HUES48 (cell line): ENCODE measurements around the gene PGM2L1.
"Not testable (repeated sequence)": the region's sequence is repeated elsewhere in the genome, so short reads cannot be mapped to it uniquely, and the experiment has no call there.

Source experiments
- H3K27ac ChIP-seq: one replicate; pipeline ENCODE4 v1.7.0; 2013; ENCODE audit warnings: low read depth, low read length, inconsistent platforms
- H3K27me3 ChIP-seq: 2 replicates; pipeline ENCODE4 v1.6.1; 2013; ENCODE audit warnings: mild to moderate bottlenecking, low read length; ENCODE audit not compliant: control insufficient read depth, insufficient read depth
- H3K36me3 ChIP-seq: 2 replicates; pipeline ENCODE4 v1.6.1; 2013; ENCODE audit warnings: low read length; ENCODE audit not compliant: control insufficient read depth, insufficient read depth
- H3K4me1 ChIP-seq: 2 replicates; pipeline ENCODE4 v1.6.1; 2013; ENCODE audit warnings: mild to moderate bottlenecking, low read length; ENCODE audit not compliant: control insufficient read depth, insufficient read depth
- H3K4me3 ChIP-seq: 2 replicates; pipeline ENCODE4 v1.5.1; 2013; ENCODE audit warnings: mild to moderate bottlenecking, low read depth, low read length
- H3K9ac ChIP-seq: 2 replicates; pipeline ENCODE4 v1.6.1; 2013; ENCODE audit warnings: mild to moderate bottlenecking, low read depth, low read length, moderate library complexity
- H3K9me3 ChIP-seq: 2 replicates; pipeline ENCODE4 v1.6.1; 2013; ENCODE audit warnings: low read length; ENCODE audit not compliant: control insufficient read depth, insufficient read depth

PGM2L1 gene

GRCh38 chr11:74333193-74333592 is 65.0 kb downstream of the PGM2L1 start:
- H3K4me3 ChIP-seq = no peak overlapping the region
- no peak overlapping the region for H3K9ac ChIP-seq
- no peaks in the 10 kb centered on the region for H3K4me1 ChIP-seq
- no peaks in the 10 kb centered on the region for H3K27me3 ChIP-seq
- peaks cover 29% of the 10 kb centered on the region for H3K36me3 ChIP-seq
- no peak overlapping the region for H3K27ac ChIP-seq
- no peaks in the 10 kb centered on the region for H3K9me3 ChIP-seq

- no peak overlapping the region for H3K9ac ChIP-seq
- H3K27ac ChIP-seq = no peak overlapping the region
- H3K4me3 ChIP-seq = no peak overlapping the region
- H3K36me3 ChIP-seq = peaks cover 22% of the 10 kb centered on the region
- no peaks in the 10 kb centered on the region for H3K9me3 ChIP-seq
- H3K27me3 ChIP-seq = no peaks in the 10 kb centered on the region
- no peaks in the 10 kb centered on the region for H3K4me1 ChIP-seq
Observed at GRCh38 chr11:74332291-74332690, 65.9 kb downstream of the PGM2L1 start.

DNA sequence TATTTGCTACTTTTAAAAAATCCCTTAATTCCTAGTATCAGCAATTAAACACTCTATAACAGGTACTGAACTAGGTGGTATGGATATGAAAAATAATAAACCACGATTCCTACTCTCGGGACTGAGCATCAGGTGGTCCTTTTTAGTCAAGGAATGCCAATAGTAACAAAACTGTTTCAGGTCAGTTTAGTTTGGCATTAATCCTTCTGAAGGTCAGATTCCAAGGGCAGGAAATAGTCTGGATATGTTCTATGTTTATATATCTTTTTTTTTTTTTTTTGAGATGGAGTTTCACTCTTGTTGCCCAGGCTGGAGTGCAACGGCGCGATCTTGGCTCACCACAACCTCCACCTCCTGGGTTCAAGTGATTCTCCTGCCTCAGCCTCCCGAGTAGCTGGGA is 67.2 kb downstream of the PGM2L1 start:
- not testable (repeated sequence) for H3K27ac ChIP-seq, H3K27me3 ChIP-seq

GRCh38 chr11:74330075-74330858 is 68.0 kb downstream of the PGM2L1 start:
- no peak overlapping the region for H3K4me3 ChIP-seq
- H3K27me3 ChIP-seq = no peaks in the 10 kb centered on the region
- no peaks in the 10 kb centered on the region for H3K4me1 ChIP-seq
- no peak overlapping the region for H3K9ac ChIP-seq
- no peaks in the 10 kb centered on the region for H3K9me3 ChIP-seq
- 0 out of 2 replicates have a peak, but pooled peaks cover 4% of the 10 kb centered on the region for H3K36me3 ChIP-seq
- H3K27ac ChIP-seq = no peak overlapping the region

More for the DNA sequence above, 67.2 kb downstream of the PGM2L1 start:
- not testable (repeated sequence) for H3K4me3 ChIP-seq, H3K9me3 ChIP-seq, H3K4me1 ChIP-seq, H3K36me3 ChIP-seq, H3K9ac ChIP-seq

DNA sequence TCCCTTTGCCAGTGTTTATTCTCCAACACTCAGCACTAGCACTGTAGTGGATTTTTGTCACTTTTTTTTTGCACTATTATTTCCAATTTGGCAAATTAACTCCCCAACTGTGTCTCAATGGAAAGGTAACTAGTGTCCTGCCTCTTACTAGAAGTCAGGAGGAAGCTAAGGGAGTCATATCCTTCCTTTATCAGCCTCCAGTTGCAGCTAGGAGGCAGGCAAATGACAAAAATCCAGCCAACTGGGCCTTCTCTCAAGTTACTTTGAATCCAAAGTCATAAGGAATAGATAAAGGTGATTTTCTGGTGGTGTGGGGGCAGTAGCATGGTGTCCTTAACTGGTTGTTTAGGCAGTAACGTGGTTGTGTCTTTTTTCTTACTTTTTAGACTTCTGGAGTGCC is 71.2 kb downstream of the PGM2L1 start:
- Histone ChIP-seq H3K9ac (no peak overlapping the region), H3K4me3 (no peak overlapping the region), H3K27me3 (no peaks in the 10 kb centered on the region), H3K36me3 (0 out of 2 replicates have a peak, but pooled peaks cover 4% of the 10 kb centered on the region), H3K4me1 (no peaks in the 10 kb centered on the region), H3K27ac (no peak overlapping the region), H3K9me3 (no peaks in the 10 kb centered on the region)

DNA sequence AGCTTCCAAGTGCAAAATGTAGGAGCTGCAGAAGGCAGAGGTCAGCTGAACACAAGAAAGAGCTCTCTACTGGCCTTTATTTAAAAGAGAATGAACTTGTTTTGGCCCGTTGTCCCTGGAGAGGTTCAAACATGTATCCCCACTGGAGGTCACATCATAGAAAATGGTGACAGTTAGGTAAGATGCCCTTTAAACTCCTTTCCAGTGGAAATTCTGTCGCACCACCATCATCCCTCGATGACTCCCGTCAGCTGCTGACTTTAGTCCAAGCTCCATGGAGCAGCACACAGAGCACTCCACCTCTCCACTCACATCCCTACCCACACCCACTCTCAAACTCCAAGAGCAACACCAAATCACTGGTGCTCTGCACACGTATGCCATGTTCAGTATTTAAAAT is 71.6 kb downstream of the PGM2L1 start:
- Histone ChIP-seq H3K27ac (no peak overlapping the region), H3K27me3 (no peaks in the 10 kb centered on the region), H3K4me3 (no peak overlapping the region), H3K36me3 (0 out of 2 replicates have a peak, but pooled peaks cover 3% of the 10 kb centered on the region), H3K9me3 (no peaks in the 10 kb centered on the region), H3K9ac (no peak overlapping the region), H3K4me1 (no peaks in the 10 kb centered on the region)

DNA sequence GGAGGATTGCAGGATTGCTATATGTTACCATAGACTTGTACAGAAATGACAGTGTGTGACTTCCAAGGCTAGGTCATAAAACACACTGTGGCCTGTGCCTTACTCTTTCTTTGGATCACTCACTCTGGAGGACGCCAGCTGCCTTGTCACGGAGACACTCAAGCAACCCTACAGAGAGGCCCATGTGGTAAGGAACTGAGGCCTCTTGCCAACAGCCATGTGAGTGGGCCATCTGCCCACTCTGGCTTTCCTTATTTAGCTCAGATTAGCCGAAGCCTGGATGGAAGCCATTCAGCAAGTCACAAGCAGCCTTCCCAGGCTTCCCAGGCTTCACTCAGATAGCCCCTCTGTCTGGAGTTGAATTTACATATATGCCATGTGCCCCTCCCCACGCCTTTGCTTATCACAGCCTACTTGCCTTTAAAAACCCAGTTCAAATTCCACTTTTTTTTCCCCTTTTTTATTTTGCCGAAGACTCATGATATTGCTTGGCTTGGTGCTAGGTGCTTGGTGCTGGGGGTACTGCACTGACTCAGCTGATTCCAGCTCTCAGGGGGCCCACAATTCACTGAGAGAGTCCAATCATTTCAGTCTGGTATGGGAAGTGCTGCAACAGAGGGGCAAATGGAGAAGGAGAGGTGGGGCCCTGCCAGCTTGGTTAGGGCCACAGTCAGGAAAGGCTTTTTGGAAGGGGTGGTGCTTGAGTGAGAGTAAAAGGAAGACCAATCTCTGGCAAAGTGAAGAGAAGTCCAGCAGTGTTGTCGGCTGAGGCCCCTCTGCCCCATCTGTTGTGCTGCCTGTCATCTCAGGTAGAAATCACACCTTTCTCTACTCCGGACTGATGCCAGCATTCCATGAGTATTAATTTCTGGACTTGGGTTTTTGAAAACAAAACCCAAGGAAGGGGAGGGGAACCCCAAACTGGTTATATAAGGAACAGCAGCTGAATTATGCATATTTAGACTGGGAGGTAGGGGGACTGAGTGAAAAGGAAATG is 72.3 kb downstream of the PGM2L1 start:
- no peak overlapping the region for H3K27ac ChIP-seq
- H3K9ac ChIP-seq = no peak overlapping the region

DNA sequence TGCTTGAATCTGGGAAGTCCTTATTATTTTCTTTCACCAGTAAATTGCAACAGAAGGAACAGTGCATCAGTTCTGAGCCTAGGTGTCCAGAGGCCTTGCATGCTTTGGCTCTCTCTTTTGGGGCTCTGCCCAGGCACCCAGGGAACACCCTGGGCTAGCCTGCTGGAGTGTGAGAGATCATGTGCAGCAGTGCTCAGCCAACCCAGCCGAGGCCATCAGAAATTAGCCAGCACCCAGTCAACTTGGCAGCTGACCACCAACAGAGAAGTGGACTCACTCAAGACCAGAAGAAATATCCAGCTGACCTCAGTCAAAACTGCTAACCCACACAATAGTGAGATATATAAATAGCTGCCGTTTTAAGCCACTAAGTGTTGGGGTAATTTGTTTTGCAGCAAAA is 75.6 kb downstream of the PGM2L1 start:
- Histone ChIP-seq H3K9ac (no peak overlapping the region), H3K27ac (no peak overlapping the region), H3K4me1 (no peaks in the 10 kb centered on the region), H3K27me3 (no peaks in the 10 kb centered on the region), H3K9me3 (no peaks in the 10 kb centered on the region), H3K4me3 (no peak overlapping the region), H3K36me3 (no peaks in the 10 kb centered on the region)

More for the DNA sequence above, 72.3 kb downstream of the PGM2L1 start:
- H3K27me3 ChIP-seq = no peaks in the 10 kb centered on the region
- no peaks in the 10 kb centered on the region for H3K9me3 ChIP-seq
- no peaks in the 10 kb centered on the region for H3K4me1 ChIP-seq
- H3K36me3 ChIP-seq = no peaks in the 10 kb centered on the region
- H3K4me3 ChIP-seq = no peak overlapping the region

- no peaks in the 10 kb centered on the region for H3K36me3 ChIP-seq
- no peak overlapping the region for H3K9ac ChIP-seq
- no peaks in the 10 kb centered on the region; the same call in 1 of the 2 replicates for H3K9me3 ChIP-seq
- H3K27ac ChIP-seq = no peak overlapping the region
- H3K4me1 ChIP-seq = no peaks in the 10 kb centered on the region
- H3K4me3 ChIP-seq = no peak overlapping the region
- H3K27me3 ChIP-seq = no peaks in the 10 kb centered on the region
Observed at GRCh38 chr11:74321487-74322188, 76.6 kb downstream of the PGM2L1 start.

GRCh38 chr11:74320538-74320937 is 77.7 kb downstream of the PGM2L1 start:
- H3K27me3 ChIP-seq = no peaks in the 10 kb centered on the region
- no peak overlapping the region for H3K27ac ChIP-seq
- no peaks in the 10 kb centered on the region for H3K36me3 ChIP-seq
- H3K9me3 ChIP-seq = no peaks in the 10 kb centered on the region; the same call in 1 of the 2 replicates
- no peak overlapping the region for H3K9ac ChIP-seq
- no peak overlapping the region for H3K4me3 ChIP-seq
- H3K4me1 ChIP-seq = no peaks in the 10 kb centered on the region
